Endothelial cell of umbilical vein (primary cell): ENCODE data around the gene FAM20A. TPM values are rescaled to one million over a fixed set of nuclear protein-coding genes. Genes with fewer than 3 reads are reported as not detected.

Experiments used
- BruUV-seq: library from RNA; stranded (reverse); fragments of 400-500 nt; replicated peaks from 2 replicates; lab custom pipeline; 2021; lab: Mats Ljungman, UMichigan
- CTCF ChIA-PET: fragments of 300-600, 350-600 bp; sonication (Branson Sonifier 250); formaldehyde crosslinking; loops from one replicate; lab custom pipeline; 2021; ENCODE audit warnings: antibody characterized with exemption, inconsistent platforms; lab: Charles Lee
- POLR2A ChIA-PET: fragments of 300-600, 350-600 bp; sonication (Branson Sonifier 250); formaldehyde crosslinking; loops from one replicate; lab custom pipeline; 2021; ENCODE audit warnings: antibody characterized with exemption, inconsistent platforms; lab: Charles Lee
- DNase-seq: peaks from one replicate; pipeline ENCODE4 v3.0.0-alpha.2; 2011; ENCODE audit warnings: low read depth, low spot score
- FAIRE-seq: peaks from 2 replicates; lab custom pipeline; 2011; peaks lifted over from hg19 to GRCh38; lab: Jason Lieb, UNC
- H2AFZ ChIP-seq: 2 replicates; pipeline ENCODE4 v1.6.0; 2012; ENCODE audit warnings: low read depth, low read length, control low read depth, inconsistent platforms
- H3K27ac ChIP-seq: 2 replicates; pipeline ENCODE4 v1.5.1; 2011; ENCODE audit warnings: low read depth, mild to moderate bottlenecking, control low read depth, low read length, moderate library complexity; ENCODE audit not compliant: insufficient read depth
- H3K27me3 ChIP-seq, 2 experiments: 2 replicates each; pipeline versions ENCODE4 v1.6.0 to v1.6.1; 2011; ENCODE audit warnings: low read length in 2 of 2, mixed read lengths in 1 of 2; ENCODE audit not compliant: control insufficient read depth in 2 of 2, insufficient read depth in 2 of 2
- H3K36me3 ChIP-seq, 2 experiments: 2 replicates in 1 of 2; 3 replicates in 1 of 2; pipeline ENCODE4 v1.5.1; 2011; ENCODE audit warnings: low read length in 2 of 2, mild to moderate bottlenecking in 1 of 2, moderate library complexity in 1 of 2; ENCODE audit not compliant: control insufficient read depth in 2 of 2, insufficient read depth in 2 of 2; ENCODE audit errors: extremely low read depth in 1 of 2
- H3K4me1 ChIP-seq: 3 replicates; pipeline ENCODE4 v1.5.1; 2011; ENCODE audit warnings: mild to moderate bottlenecking, low read length; ENCODE audit not compliant: control insufficient read depth, insufficient read depth; ENCODE audit errors: extremely low read depth
- H3K4me2 ChIP-seq: 2 replicates; pipeline ENCODE4 v1.6.1; 2011; ENCODE audit warnings: low read length, control low read depth, mixed read lengths; ENCODE audit not compliant: insufficient read depth
- H3K4me3 ChIP-seq, 3 experiments: fragments of 200-600 bp in 1 of 3; sonication (generic), shearing (Covaris generic) in 1 of 3; replicated peaks in 1 of 3; 2 replicates each; pipeline ENCODE4 v1.5.1; 2011 to 2016; ENCODE audit warnings: control low read depth in 3 of 3, low read length in 3 of 3, mild to moderate bottlenecking in 2 of 3, inconsistent platforms in 1 of 3, low read depth in 1 of 3, moderate library complexity in 1 of 3; ENCODE audit not compliant: insufficient read depth in 1 of 3
- H3K79me2 ChIP-seq: 2 replicates; pipeline ENCODE4 v1.6.0; 2012; ENCODE audit warnings: low read length, inconsistent platforms; ENCODE audit not compliant: control insufficient read depth, insufficient read depth
- H3K9ac ChIP-seq: replicated peaks from 2 replicates; pipeline ENCODE3; 2011; ENCODE audit warnings: low read length, control low read depth; ENCODE audit not compliant: insufficient read depth; ENCODE audit errors: extremely low read depth
- H3K9me1 ChIP-seq: replicated peaks from 3 replicates; pipeline ENCODE4 v1.6.0; 2011; ENCODE audit warnings: mild to moderate bottlenecking, low read length; ENCODE audit not compliant: control insufficient read depth, insufficient read depth; ENCODE audit errors: extremely low read depth
- H3K9me3 ChIP-seq: replicated peaks from 2 replicates; pipeline ENCODE4 v1.5.1; 2012; ENCODE audit warnings: low read length, inconsistent platforms; ENCODE audit not compliant: control insufficient read depth, insufficient read depth
- H4K20me1 ChIP-seq: replicated peaks from 2 replicates; pipeline ENCODE3; 2011; ENCODE audit warnings: mild to moderate bottlenecking, low read length; ENCODE audit not compliant: control insufficient read depth, insufficient read depth; ENCODE audit errors: extremely low read depth
- EZH2 ChIP-seq: IDR thresholded peaks from 2 replicates; pipeline ENCODE4 v1.6.1; 2012; ENCODE audit warnings: borderline replicate concordance, low read depth, mild to moderate bottlenecking, moderate library complexity, low read length, inconsistent platforms; ENCODE audit not compliant: severe bottlenecking
- FOS ChIP-seq: IDR thresholded peaks from 2 replicates; pipeline ENCODE4 v1.6.1; 2011; ENCODE audit warnings: mild to moderate bottlenecking, low read length, moderate library complexity, borderline replicate concordance; ENCODE audit not compliant: insufficient read depth
- GATA2 ChIP-seq: IDR thresholded peaks from 2 replicates; pipeline ENCODE4 v1.7.0; 2011; ENCODE audit warnings: low read depth, mild to moderate bottlenecking, moderate library complexity, mixed read lengths, low read length; ENCODE audit not compliant: insufficient read length, insufficient read depth
- JUN ChIP-seq: IDR thresholded peaks from 2 replicates; pipeline ENCODE4 v1.6.1; 2011; ENCODE audit warnings: borderline replicate concordance, low read depth; ENCODE audit not compliant: insufficient read length, insufficient read depth
- MYC ChIP-seq: IDR thresholded peaks from one replicate; pipeline ENCODE4 v1.6.1; 2011; ENCODE audit warnings: mild to moderate bottlenecking, low read depth, low read length
- POLR2A ChIP-seq: IDR thresholded peaks from 2 replicates; pipeline ENCODE4 v1.6.1; 2012; ENCODE audit warnings: low read depth, mild to moderate bottlenecking, control low read depth, low read length
- POLR2AphosphoS5 ChIP-seq: IDR thresholded peaks from 2 replicates; pipeline ENCODE4 v1.6.1; 2012; ENCODE audit warnings: low read depth, mild to moderate bottlenecking, control low read depth, low read length, moderate library complexity; ENCODE audit not compliant: insufficient read depth
- dilution Hi-C: fragments of 300-500 bp; cut with MboI; formaldehyde crosslinking; loops from one replicate; pipeline ENCODE4 v1.15.0; 2019; ENCODE audit warnings: low sequenced_read_pairs; ENCODE audit not compliant: extremely low pct_ligation_motif_present
- intact Hi-C: fragments of 100-400 bp; cut with micrococcal nuclease; formaldehyde crosslinking; loops from one replicate; pipeline ENCODE4 v1.10.0; 2022
- polyA plus RNA-seq, 4 experiments: library from polyadenylated mRNA; depleted of rRNA in 3 of 4; stranded (reverse) in 3 of 4; unstranded in 1 of 4; fragments of >200 nt; gene quantifications; 2 replicates each; pipeline versions ENCODE4 v1.2.1 to v1.2.3, GENCODE V29; 2011 to 2012; ENCODE audit warnings: missing spikeins in 1 of 4
- total RNA-seq: library from RNA; stranded (reverse); gene quantifications from 2 replicates; pipeline ENCODE4 v1.2.3, GENCODE V29; 2021
- TF ChIP-seq, protein P1 (sequence below): IDR thresholded peaks from 2 replicates; pipeline ENCODE4 v1.6.1; 2011; ENCODE audit not compliant: insufficient read depth, insufficient read length
- TF ChIP-seq, protein P2 (sequence below), 2 donors: IDR thresholded peaks; 1 replicate in 1 of 2; 2 replicates in 1 of 2; pipeline ENCODE4 v1.5.1; 2011; ENCODE audit warnings: low read length in 2 of 2, mild to moderate bottlenecking in 2 of 2, moderate library complexity in 2 of 2, control low read depth in 1 of 2, inconsistent platforms in 1 of 2, low read depth in 1 of 2; ENCODE audit not compliant: insufficient read depth in 1 of 2; ENCODE audit errors: extremely low read depth in 1 of 2

Gene FAM20A
- total and polyA plus RNA-seq, 2 donors (not counting 3 experiments of a cell fraction or from before 2014, with no cell fraction given), result not detected

DNA sequence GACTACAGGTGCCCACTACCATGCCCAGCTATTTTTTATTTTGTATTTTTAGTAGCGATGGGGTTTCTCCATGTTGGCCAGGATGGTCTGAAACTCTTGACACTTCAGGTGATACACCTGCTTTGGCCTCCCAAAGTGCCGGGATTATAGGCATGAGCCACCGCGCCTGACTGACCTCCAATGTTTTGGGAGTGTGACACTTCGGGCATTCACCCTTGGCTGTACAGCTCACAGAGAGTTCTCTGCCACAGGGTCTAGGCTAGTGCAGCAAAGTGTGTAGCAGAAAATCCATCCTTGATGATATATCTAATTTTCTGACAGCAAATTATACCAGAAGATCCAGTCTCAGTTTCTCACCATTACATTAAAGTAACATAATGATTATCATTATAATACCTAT, 14.1 kb downstream of the FAM20A start:
- H3K4me2 ChIP-seq, result no peak overlapping the region
- H3K4me3 ChIP-seq, result no peak overlapping the region
- no peaks in the 10 kb centered on the region for H3K9me1 ChIP-seq
- FAIRE-seq (no peak), DNase-seq (no peak)
- ChIA-PET POLR2A (no interaction called here), CTCF (no interaction called here)
- intact Hi-C loops, result no loop called here
- no peaks in the 10 kb centered on the region for H3K36me3 ChIP-seq
- no peak overlapping the region for H3K27ac ChIP-seq
- no peak overlapping the region for H3K9ac ChIP-seq
- H4K20me1 ChIP-seq, result no peaks in the 10 kb centered on the region
- H3K9me3 ChIP-seq, result no peaks in the 10 kb centered on the region
- no peak overlapping the region for H2AFZ ChIP-seq
- no TSS peak for BruUV-seq
- TF ChIP-seq POLR2AphosphoS5, result no peak
- no peak for TF ChIP-seq JUN
- TF ChIP-seq, protein P1, sequence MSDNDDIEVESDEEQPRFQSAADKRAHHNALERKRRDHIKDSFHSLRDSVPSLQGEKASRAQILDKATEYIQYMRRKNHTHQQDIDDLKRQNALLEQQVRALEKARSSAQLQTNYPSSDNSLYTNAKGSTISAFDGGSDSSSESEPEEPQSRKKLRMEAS, result no peak
- TF ChIP-seq MYC, result no peak
- no peak for TF ChIP-seq GATA2
- TF ChIP-seq POLR2A, result no peak
- TF ChIP-seq, protein P2, sequence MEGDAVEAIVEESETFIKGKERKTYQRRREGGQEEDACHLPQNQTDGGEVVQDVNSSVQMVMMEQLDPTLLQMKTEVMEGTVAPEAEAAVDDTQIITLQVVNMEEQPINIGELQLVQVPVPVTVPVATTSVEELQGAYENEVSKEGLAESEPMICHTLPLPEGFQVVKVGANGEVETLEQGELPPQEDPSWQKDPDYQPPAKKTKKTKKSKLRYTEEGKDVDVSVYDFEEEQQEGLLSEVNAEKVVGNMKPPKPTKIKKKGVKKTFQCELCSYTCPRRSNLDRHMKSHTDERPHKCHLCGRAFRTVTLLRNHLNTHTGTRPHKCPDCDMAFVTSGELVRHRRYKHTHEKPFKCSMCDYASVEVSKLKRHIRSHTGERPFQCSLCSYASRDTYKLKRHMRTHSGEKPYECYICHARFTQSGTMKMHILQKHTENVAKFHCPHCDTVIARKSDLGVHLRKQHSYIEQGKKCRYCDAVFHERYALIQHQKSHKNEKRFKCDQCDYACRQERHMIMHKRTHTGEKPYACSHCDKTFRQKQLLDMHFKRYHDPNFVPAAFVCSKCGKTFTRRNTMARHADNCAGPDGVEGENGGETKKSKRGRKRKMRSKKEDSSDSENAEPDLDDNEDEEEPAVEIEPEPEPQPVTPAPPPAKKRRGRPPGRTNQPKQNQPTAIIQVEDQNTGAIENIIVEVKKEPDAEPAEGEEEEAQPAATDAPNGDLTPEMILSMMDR (IDR thresholded peaks at IDR 0.05; ENCODE audit: extremely low read depth in 1 of 2, insufficient read depth in 1 of 2, low read depth in 1 of 2, low read length in 2 of 2), result no peak
- TF ChIP-seq FOS, result no peak
- TF ChIP-seq EZH2, result no peak
- H3K4me1 ChIP-seq, result no peaks in the 10 kb centered on the region
- no peaks in the 10 kb centered on the region for H3K79me2 ChIP-seq
- dilution Hi-C loops, result no loop called here
- no peaks in the 10 kb centered on the region for H3K27me3 ChIP-seq
